ENCODE measurements around the gene TRMT2A. TPM values are rescaled to one million over a fixed set of nuclear protein-coding genes. Genes with fewer than 3 reads are reported as not detected.
"Not testable (repeated sequence)": the region's sequence is repeated elsewhere in the genome, so short reads cannot be mapped to it uniquely, and the experiment has no call there.

Gene TRMT2A
- total RNA-seq, 2 donors from 2014 or later: 76.8 to 98.6 TPM

- H3K4me3 ChIP-seq: no peak overlapping the region
- TF ChIP-seq, protein P1, sequence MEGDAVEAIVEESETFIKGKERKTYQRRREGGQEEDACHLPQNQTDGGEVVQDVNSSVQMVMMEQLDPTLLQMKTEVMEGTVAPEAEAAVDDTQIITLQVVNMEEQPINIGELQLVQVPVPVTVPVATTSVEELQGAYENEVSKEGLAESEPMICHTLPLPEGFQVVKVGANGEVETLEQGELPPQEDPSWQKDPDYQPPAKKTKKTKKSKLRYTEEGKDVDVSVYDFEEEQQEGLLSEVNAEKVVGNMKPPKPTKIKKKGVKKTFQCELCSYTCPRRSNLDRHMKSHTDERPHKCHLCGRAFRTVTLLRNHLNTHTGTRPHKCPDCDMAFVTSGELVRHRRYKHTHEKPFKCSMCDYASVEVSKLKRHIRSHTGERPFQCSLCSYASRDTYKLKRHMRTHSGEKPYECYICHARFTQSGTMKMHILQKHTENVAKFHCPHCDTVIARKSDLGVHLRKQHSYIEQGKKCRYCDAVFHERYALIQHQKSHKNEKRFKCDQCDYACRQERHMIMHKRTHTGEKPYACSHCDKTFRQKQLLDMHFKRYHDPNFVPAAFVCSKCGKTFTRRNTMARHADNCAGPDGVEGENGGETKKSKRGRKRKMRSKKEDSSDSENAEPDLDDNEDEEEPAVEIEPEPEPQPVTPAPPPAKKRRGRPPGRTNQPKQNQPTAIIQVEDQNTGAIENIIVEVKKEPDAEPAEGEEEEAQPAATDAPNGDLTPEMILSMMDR (IDR thresholded peaks at IDR 0.05): no peak
- TF ChIP-seq POLR2A (IDR thresholded peaks at IDR 0.05): no peak
- intact Hi-C loops (cut with DNase I): no loop called here
- H3K27ac ChIP-seq: no peak overlapping the region
- 94 to 95% methylated on average over 7 of the region's 7 CpGs for WGBS, 2 donors
- no peak for DNase-seq
- no peak for ATAC-seq
- no peaks in the 10 kb centered on the region for H3K36me3 ChIP-seq (replicated peaks in 1 of 2; ENCODE audit: insufficient read depth in 1 of 2, low read depth in 2 of 2)
- no peaks in the 10 kb centered on the region for H3K4me1 ChIP-seq
- H3K27me3 ChIP-seq: no peaks in the 10 kb centered on the region
- H3K9me3 ChIP-seq: no peaks in the 10 kb centered on the region
Observed at GRCh38 chr22:20068640-20069039, 48.4 kb downstream of the TRMT2A start.

- not testable (repeated sequence) for H3K4me3 ChIP-seq
- WGBS, 2 donors: 97% methylated on average over 3 of the region's 3 CpGs
Observed at GRCh38 chr22:20067384-20067682, 49.7 kb downstream of the TRMT2A start.

GRCh38 chr22:20066617-20067383 lies 50.2 kb downstream of the TRMT2A start:
- Histone ChIP-seq H3K9me3 (no peaks in the 10 kb centered on the region), H3K4me3 (no peak overlapping the region), H3K36me3 (replicated peaks in 1 of 2; ENCODE audit: insufficient read depth in 1 of 2, low read depth in 2 of 2) (peaks cover 0 to 1% of the 10 kb centered on the region in 2 donors), H3K27me3 (no peaks in the 10 kb centered on the region), H3K4me1 (no peaks in the 10 kb centered on the region), H3K27ac (no peak overlapping the region)
- TF ChIP-seq, protein P1 (IDR thresholded peaks at IDR 0.05): no peak
- TF ChIP-seq POLR2A (IDR thresholded peaks at IDR 0.05): no peak
- intact Hi-C loops (cut with DNase I): no loop called here
- ATAC-seq: no peak
- no peak for DNase-seq
- 94 to 95% methylated on average over 8 to 10 of the region's 11 CpGs for WGBS, 2 donors

More at GRCh38 chr22:20067384-20067682, 49.7 kb downstream of the TRMT2A start:
- DNase-seq; H3K4me1 ChIP-seq; H3K27ac ChIP-seq; ATAC-seq; intact Hi-C loops (cut with DNase I); H3K36me3 ChIP-seq (replicated peaks in 1 of 2; ENCODE audit: insufficient read depth in 1 of 2, low read depth in 2 of 2); H3K9me3 ChIP-seq; H3K27me3 ChIP-seq: not testable (repeated sequence)

DNA sequence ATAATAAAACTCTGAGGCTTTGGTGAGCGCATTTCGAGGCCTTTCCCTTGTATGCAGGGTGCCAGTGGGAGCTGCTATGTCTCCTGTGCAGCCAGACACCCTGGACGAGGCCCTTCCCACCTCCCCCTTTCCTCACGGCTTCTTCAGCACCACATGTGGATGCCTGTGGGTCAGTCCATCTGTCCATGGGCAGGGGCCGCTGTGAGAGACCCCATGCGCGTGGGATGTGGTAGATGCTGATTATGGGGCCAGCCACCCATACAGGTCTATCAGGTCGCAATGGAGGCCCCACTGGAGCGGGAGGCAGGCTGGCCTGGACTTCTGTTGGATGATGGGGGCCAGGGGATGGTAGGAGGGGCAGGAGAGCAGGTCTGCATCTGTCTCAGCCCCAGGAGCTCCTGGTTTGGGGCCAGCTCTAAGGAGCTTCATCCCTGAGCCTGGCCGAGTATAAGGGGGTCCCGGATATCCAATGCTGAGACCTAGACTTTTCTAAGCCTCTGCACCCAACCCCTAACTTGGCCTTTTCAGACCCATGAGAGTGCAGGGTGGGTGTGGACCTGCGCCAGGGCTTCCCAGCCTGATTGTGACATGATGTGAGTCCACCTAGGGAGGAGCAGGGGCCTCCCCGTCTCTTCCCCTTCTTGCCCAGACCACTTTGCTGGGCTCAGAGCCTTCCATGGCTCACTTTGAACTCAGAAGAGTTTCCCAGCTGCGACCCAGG lies 51.0 kb downstream of the TRMT2A start:
- no peak overlapping the region for H3K4me3 ChIP-seq
- intact Hi-C loops (cut with DNase I): no loop called here
- no peak for ATAC-seq
- peaks cover 0 to 7% of the 10 kb centered on the region in 2 donors for H3K36me3 ChIP-seq (replicated peaks in 1 of 2; ENCODE audit: insufficient read depth in 1 of 2, low read depth in 2 of 2)
- no peaks in the 10 kb centered on the region for H3K27me3 ChIP-seq
- TF ChIP-seq, protein P1 (IDR thresholded peaks at IDR 0.05): no peak
- TF ChIP-seq POLR2A (IDR thresholded peaks at IDR 0.05): no peak
- WGBS, 2 donors: 84 to 86% methylated on average over 7 to 14 of the region's 14 CpGs
- DNase-seq: no peak
- H3K27ac ChIP-seq: no peak overlapping the region
- no peaks in the 10 kb centered on the region for H3K9me3 ChIP-seq
- H3K4me1 ChIP-seq: no peaks in the 10 kb centered on the region

- 93 to 95% methylated on average over 9 to 18 of the region's 18 CpGs for WGBS, 2 donors
- peaks cover 0 to 7% of the 10 kb centered on the region in 2 donors for H3K36me3 ChIP-seq (replicated peaks in 1 of 2; ENCODE audit: insufficient read depth in 1 of 2, low read depth in 2 of 2)
- ATAC-seq (no peak), DNase-seq (no peak)
- TF ChIP-seq, protein P1 (IDR thresholded peaks at IDR 0.05): no peak
- TF ChIP-seq POLR2A (IDR thresholded peaks at IDR 0.05): no peak
- H3K27me3 ChIP-seq: no peaks in the 10 kb centered on the region
- H3K27ac ChIP-seq: no peak overlapping the region
- no peak overlapping the region for H3K4me3 ChIP-seq
- intact Hi-C loops (cut with DNase I): no loop called here
- no peaks in the 10 kb centered on the region for H3K4me1 ChIP-seq
- no peaks in the 10 kb centered on the region for H3K9me3 ChIP-seq
Observed at GRCh38 chr22:20064545-20065262, 52.3 kb downstream of the TRMT2A start.

Measured in body of pancreas (tissue), 4 donors.